Testis (tissue), 2 donors: ENCODE data around the gene RPL18.

Experiments
- POLR2A ChIP-seq: fragments of 450-650 bp; IDR thresholded peaks from one replicate; pipeline ENCODE4 v1.6.1; 2017; ENCODE audit warnings: antibody characterized with exemption, mild to moderate bottlenecking, moderate library complexity
- TF ChIP-seq, protein P1 (sequence below), 3 experiments: fragments of 450-650 bp in 2 of 3; fragments of 200-600 bp in 1 of 3; sonication (generic) in 1 of 3; IDR thresholded peaks; one replicate each; pipeline ENCODE4 v1.5.1; 2016 to 2019; ENCODE audit warnings: antibody characterized with exemption in 3 of 3, mild to moderate bottlenecking in 2 of 3, moderate library complexity in 1 of 3

DNA sequence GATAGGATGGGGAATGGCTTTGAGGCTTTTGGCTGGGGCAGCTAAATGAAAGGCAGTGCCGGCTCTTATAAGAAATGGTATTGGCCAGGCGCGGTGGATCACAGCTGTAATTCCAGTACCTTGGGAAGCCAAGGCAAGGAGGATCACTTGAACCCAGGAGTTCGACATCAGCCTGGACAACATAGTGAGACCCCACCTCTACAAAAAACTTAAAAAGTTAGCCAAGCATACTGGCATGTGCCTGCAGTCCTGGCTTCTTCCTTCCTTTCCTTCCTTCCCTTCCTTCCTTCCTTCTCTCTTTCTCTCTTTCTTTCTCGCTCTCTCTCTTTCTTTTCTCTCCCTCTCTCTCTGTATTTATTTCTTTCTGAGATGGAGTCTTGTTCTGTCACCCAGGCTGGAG lies 23.9 kb upstream of the RPL18 start:
- TF ChIP-seq, protein P1, sequence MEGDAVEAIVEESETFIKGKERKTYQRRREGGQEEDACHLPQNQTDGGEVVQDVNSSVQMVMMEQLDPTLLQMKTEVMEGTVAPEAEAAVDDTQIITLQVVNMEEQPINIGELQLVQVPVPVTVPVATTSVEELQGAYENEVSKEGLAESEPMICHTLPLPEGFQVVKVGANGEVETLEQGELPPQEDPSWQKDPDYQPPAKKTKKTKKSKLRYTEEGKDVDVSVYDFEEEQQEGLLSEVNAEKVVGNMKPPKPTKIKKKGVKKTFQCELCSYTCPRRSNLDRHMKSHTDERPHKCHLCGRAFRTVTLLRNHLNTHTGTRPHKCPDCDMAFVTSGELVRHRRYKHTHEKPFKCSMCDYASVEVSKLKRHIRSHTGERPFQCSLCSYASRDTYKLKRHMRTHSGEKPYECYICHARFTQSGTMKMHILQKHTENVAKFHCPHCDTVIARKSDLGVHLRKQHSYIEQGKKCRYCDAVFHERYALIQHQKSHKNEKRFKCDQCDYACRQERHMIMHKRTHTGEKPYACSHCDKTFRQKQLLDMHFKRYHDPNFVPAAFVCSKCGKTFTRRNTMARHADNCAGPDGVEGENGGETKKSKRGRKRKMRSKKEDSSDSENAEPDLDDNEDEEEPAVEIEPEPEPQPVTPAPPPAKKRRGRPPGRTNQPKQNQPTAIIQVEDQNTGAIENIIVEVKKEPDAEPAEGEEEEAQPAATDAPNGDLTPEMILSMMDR (IDR thresholded peaks at IDR 0.05): no peak
- TF ChIP-seq POLR2A: no peak
